SK-MEL-5 (cell line): ENCODE measurements around the gene PRKG1. TPM values are rescaled to one million over a fixed set of nuclear protein-coding genes. Genes with fewer than 3 reads are reported as not detected.

ENCODE experiments used
- DNase-seq: peaks from one replicate; pipeline ENCODE4 v3.0.0-alpha.2; 2016; ENCODE audit warnings: low read depth, low spot score
- in situ Hi-C: cut with HindIII; loops from 2 replicates; pipeline ENCODE4 v1.10.0; 2016; ENCODE audit warnings: low sequenced_read_pairs, high pct_unique_total_duplicates, low pct_unique_long_range_greater_than_20kb
- total RNA-seq: library from RNA; depleted of rRNA; stranded (reverse); fragments of >200 nt; shearing (Covaris generic); gene quantifications from 2 replicates; pipeline ENCODE4 v1.2.3, GENCODE V29; 2014

The PRKG1 gene
- total RNA-seq, 1 experiment from 2014 or later: 4.6 TPM

GRCh38 chr10:51915031-51915542, 840.8 kb downstream of the PRKG1 start:
- no peak for DNase-seq
- in situ Hi-C loops: no loop called here

DNA sequence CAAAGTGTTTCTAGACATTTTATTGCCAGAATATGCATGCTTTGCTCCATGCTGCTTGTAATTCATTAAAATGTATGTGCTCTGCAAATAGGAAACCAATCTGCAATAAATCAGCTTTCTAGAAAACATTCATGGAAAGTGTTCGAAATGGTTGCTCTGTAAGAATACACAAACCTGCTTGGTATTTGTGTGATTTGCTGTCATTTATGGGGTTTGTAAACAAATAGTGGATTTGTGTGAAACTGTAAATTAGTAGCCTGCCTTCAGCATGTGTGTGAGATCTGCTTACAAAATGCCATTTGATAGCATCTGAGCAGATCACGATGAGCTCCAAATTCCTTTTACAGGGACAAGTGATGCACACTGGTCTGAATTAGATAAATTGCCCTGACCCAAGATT, 844.2 kb downstream of the PRKG1 start:
- in situ Hi-C loops: no loop called here
- DNase-seq: no peak

GRCh38 chr10:51918884-51919325, 844.6 kb downstream of the PRKG1 start:
- peak; percentile 88 for DNase-seq
- in situ Hi-C loops: no loop called here

DNA sequence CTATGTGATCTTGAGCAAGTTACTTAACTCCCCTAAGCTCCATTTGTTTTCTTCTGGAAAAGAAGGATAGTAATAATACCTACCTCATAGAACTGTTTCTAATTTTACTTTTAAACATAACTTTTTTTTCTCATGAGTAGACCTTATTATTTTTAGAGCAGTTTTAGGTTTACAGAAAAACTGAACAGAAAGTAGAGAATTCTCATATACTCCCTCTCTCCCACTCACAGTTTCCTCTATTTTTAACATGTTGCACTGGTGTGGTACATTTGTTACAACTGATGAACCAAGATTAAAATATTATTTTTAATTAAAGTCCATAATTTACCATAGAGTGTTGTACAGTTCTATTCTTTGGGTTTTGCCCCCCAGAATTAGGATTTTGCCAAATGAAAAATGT, 846.4 kb downstream of the PRKG1 start:
- DNase-seq: no peak
- in situ Hi-C loops: no loop called here

DNA sequence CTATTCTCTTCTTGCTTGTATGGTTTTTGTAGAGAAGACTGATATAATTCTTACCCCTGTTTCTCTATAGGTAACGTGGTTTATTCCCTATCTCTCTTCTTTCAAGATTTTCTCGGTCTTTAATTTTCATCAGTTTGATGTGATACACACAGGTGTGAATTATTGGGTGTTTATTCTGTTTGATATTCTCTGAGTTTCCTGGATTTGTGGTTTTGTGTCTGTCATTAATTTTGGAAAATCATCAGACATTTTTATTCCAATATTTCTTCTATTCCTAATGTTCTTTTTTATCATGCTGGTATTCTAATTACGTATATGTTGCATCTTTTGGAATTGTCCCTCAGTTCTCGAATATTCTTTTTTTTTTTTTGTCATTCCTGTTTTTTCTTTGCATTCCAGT, 850.1 kb downstream of the PRKG1 start:
- no peak for DNase-seq
- in situ Hi-C loops: no loop called here

DNA sequence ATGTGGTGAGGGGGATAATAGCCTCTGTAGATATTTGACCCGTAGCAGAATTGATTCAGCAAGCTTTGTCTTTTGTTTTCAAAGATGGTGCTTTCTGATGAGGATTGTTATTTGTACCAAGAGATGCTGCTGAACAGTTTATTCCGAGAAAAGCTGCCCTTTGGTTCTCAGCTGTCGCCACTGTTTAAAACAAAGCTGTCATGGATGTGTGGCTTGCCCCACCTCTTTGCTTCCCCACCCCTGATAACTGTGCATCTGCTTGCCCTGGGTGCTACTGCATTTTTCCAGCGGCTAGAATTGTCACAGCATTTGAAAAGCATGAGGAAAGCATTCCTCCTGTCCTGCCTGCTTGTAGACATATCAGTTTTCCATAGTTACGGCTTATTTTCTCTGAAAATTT, 852.0 kb downstream of the PRKG1 start:
- in situ Hi-C loops: no loop called here
- DNase-seq: no peak

- DNase-seq: no peak
- in situ Hi-C loops: no loop called here
Observed at GRCh38 chr10:51928162-51928561, 853.9 kb downstream of the PRKG1 start.

GRCh38 chr10:51932530-51932929, 858.2 kb downstream of the PRKG1 start:
- in situ Hi-C loops: no loop called here
- no peak for DNase-seq

DNA sequence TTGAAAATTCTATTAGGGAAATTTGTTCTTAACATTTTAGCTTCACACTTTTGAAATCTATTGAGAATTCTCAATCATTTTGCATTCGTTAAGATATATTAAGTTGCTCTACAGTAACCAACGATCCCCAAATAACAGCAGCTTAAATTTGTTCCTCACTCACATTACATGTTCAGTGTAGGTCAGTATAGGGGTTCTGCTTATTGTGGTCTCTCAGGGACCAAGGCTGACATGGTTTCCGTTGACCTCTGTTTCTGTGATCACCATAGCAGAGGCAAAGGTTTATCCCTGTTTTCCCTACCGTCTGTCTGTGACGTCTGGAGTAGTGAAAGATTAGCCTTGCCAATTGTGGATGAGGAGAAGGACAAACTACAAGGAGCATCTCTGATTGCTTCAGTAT, 860.1 kb downstream of the PRKG1 start:
- in situ Hi-C loops: no loop called here

GRCh38 chr10:51935341-51935740, 861.1 kb downstream of the PRKG1 start:
- in situ Hi-C loops: no loop called here
- no peak for DNase-seq

More for the DNA sequence above, 860.1 kb downstream of the PRKG1 start:
- DNase-seq: no peak

- in situ Hi-C loops: no loop called here
- DNase-seq: no peak
Observed at GRCh38 chr10:51937308-51938140, 863.2 kb downstream of the PRKG1 start.

- in situ Hi-C loops: no loop called here
- no peak for DNase-seq
Observed at GRCh38 chr10:51950371-51950995, 876.2 kb downstream of the PRKG1 start.

GRCh38 chr10:51950996-51951555, 876.8 kb downstream of the PRKG1 start:
- DNase-seq: no peak
- in situ Hi-C loops: no loop called here

GRCh38 chr10:51951601-51952000, 877.3 kb downstream of the PRKG1 start:
- in situ Hi-C loops: no loop called here

DNA sequence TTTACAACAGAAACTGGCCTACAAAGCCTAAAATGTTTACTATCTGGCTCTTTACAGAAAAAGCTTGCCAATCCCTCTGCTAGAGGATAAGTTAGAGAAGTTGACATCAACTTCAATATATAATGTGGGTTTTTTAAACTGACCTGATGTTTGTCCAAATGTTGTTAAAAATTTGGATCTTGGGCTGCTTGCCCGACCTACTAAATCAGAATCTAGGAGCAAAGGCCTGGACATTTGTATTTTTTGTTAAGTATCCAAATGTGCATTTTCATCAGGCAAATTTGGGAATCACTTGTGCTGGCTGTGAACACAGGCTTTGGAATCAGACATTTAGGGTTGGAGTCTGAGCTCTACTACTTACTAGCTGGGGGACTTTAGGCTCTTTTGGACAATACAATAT, 877.8 kb downstream of the PRKG1 start:
- in situ Hi-C loops: no loop called here
- no peak for DNase-seq

More at GRCh38 chr10:51951601-51952000, 877.3 kb downstream of the PRKG1 start:
- no peak for DNase-seq

- in situ Hi-C loops: no loop called here
- DNase-seq: peak; percentile 3
Observed at GRCh38 chr10:51955696-51956095, 881.4 kb downstream of the PRKG1 start.

- in situ Hi-C loops: no loop called here
- DNase-seq: no peak
Observed at GRCh38 chr10:51956822-51957221, 882.5 kb downstream of the PRKG1 start.

- peak; percentile 56 for DNase-seq
- in situ Hi-C loops: no loop called here
Observed at GRCh38 chr10:51960494-51960895, 886.2 kb downstream of the PRKG1 start.
